ENCODE measurements around the gene APLP2. TPM values are rescaled to one million over a fixed set of nuclear protein-coding genes. Genes with fewer than 3 reads are reported as not detected.

Gene APLP2
- polyA plus RNA-seq, 3 donors, result 486 to 622 (median 591) TPM

GRCh38 chr11:130165601-130166456 is 96.1 kb downstream of the APLP2 start:
- Mint-ChIP-seq H3K27ac (peak overlapping the region; percentile 74 to 94 (median 88)), H3K9me3 (peaks cover 0 to 2% (median 0%) of the 10 kb centered on the region in 7 donors), H3K36me3 (peaks cover 10 to 12% of the 10 kb centered on the region in 2 donors), H3K4me1 (peaks cover 72% of the 10 kb centered on the region), H3K27me3 (ENCODE audit: low read depth in 3 of 3) (peaks cover 3 to 5% (median 3%) of the 10 kb centered on the region in 3 donors), H3K4me3 (no peak overlapping the region)
- Histone ChIP-seq H3K27me3 (ENCODE audit: control insufficient read depth in 2 of 2, insufficient read depth in 2 of 2, low read length in 2 of 2) (no peaks in the 10 kb centered on the region), H3K36me3 (replicated peaks in 1 of 2; ENCODE audit: control insufficient read depth in 1 of 2, insufficient read depth in 2 of 2, low read length in 2 of 2) (no peaks in the 10 kb centered on the region), H3K4me1 (ENCODE audit: control insufficient read depth in 1 of 2, insufficient read depth in 2 of 2, low read length in 2 of 2) (peaks cover 63 to 67% of the 10 kb centered on the region in 2 donors), H3K27ac (ENCODE audit: low read depth in 1 of 2, low read length in 2 of 2) (peak overlapping the region in 1 of 2 donors; percentile 69), H3K4me2 (replicated peaks; ENCODE audit: extremely low read depth, low read length, poor library complexity, severe bottlenecking) (no peak overlapping the region), H3K79me2 (ENCODE audit: insufficient read depth, low read length) (peaks cover 82% of the 10 kb centered on the region), H4K20me1 (ENCODE audit: insufficient read depth, low read length) (peaks cover 36% of the 10 kb centered on the region), H3K4me3 (replicated peaks in 1 of 3; ENCODE audit: low read depth in 2 of 3, low read length in 3 of 3) (no peak overlapping the region), H3K9ac (ENCODE audit: insufficient read depth, low read length, poor library complexity, severe bottlenecking) (no peak overlapping the region), H3K9me3 (replicated peaks in 1 of 2; ENCODE audit: control insufficient read depth in 1 of 2, insufficient read depth in 1 of 2, low read length in 2 of 2) (no peaks in the 10 kb centered on the region), H2AFZ (ENCODE audit: insufficient read depth, low read depth, low read length, poor library complexity, severe bottlenecking) (no peak overlapping the region)
- peak; percentile 81 to 89 (median 85) for DNase-seq
- intact Hi-C loops (cut with micrococcal nuclease), result loop anchor here in 1 of 2 donors (10.0 kb wide), 1 partner anchor 149 kb away; the partner anchor contains the start of gene ZBTB44
- no peak for TF ChIP-seq CTCF (IDR thresholded peaks at IDR 0.05)
- WGBS (ENCODE audit: insufficient coverage), result 60% methylated on average over 3 of the region's 9 CpGs

- Mint-ChIP-seq H3K4me3 (no peak overlapping the region), H3K36me3 (peaks cover 10 to 12% of the 10 kb centered on the region in 2 donors), H3K27me3 (ENCODE audit: low read depth in 3 of 3) (peaks cover 0 to 5% (median 3%) of the 10 kb centered on the region in 3 donors), H3K4me1 (peaks cover 71% of the 10 kb centered on the region), H3K27ac (peak overlapping the region; percentile 74 to 94 (median 88)), H3K9me3 (peaks cover 0 to 2% (median 0%) of the 10 kb centered on the region in 7 donors)
- no peak overlapping the region for H3K4me3 ChIP-seq (replicated peaks in 1 of 3; ENCODE audit: low read depth in 2 of 3, low read length in 3 of 3)
- no peak overlapping the region for H3K4me2 ChIP-seq (replicated peaks; ENCODE audit: extremely low read depth, low read length, poor library complexity, severe bottlenecking)
- H3K27ac ChIP-seq (ENCODE audit: low read depth in 1 of 2, low read length in 2 of 2), result peak overlapping the region in 1 of 2 donors; percentile 69
- 60% methylated on average over 1 of the region's 4 CpGs for WGBS (ENCODE audit: insufficient coverage)
- H3K9ac ChIP-seq (ENCODE audit: insufficient read depth, low read length, poor library complexity, severe bottlenecking), result no peak overlapping the region
- H3K4me1 ChIP-seq (ENCODE audit: control insufficient read depth in 1 of 2, insufficient read depth in 2 of 2, low read length in 2 of 2), result peaks cover 60 to 62% of the 10 kb centered on the region in 2 donors
- H3K9me3 ChIP-seq (replicated peaks in 1 of 2; ENCODE audit: control insufficient read depth in 1 of 2, insufficient read depth in 1 of 2, low read length in 2 of 2), result no peaks in the 10 kb centered on the region
- no peak overlapping the region for H2AFZ ChIP-seq (ENCODE audit: insufficient read depth, low read depth, low read length, poor library complexity, severe bottlenecking)
- no peaks in the 10 kb centered on the region for H3K27me3 ChIP-seq (ENCODE audit: control insufficient read depth in 2 of 2, insufficient read depth in 2 of 2, low read length in 2 of 2)
- TF ChIP-seq CTCF (IDR thresholded peaks at IDR 0.05), result no peak
- peaks cover 78% of the 10 kb centered on the region for H3K79me2 ChIP-seq (ENCODE audit: insufficient read depth, low read length)
- H3K36me3 ChIP-seq (replicated peaks in 1 of 2; ENCODE audit: control insufficient read depth in 1 of 2, insufficient read depth in 2 of 2, low read length in 2 of 2), result no peaks in the 10 kb centered on the region
- peak; percentile 54 to 67 (median 65) for DNase-seq
- H4K20me1 ChIP-seq (ENCODE audit: insufficient read depth, low read length), result peaks cover 32% of the 10 kb centered on the region
- intact Hi-C loops (cut with micrococcal nuclease), result loop anchor here in 1 of 2 donors (10.0 kb wide), 1 partner anchor 148 kb away; the partner anchor contains the start of gene ZBTB44
Measured at GRCh38 chr11:130166457-130166784, 96.7 kb downstream of the APLP2 start.
